Measurements from ENCODE around the gene TEKTIP1.

TEKTIP1 gene

GRCh38 chr19:3538258-3538929, 580 bp upstream of the TEKTIP1 start:
- no peak for DNase-seq

- no peak for DNase-seq
Measured at GRCh38 chr19:3539756-3540118, 763 bp downstream of the TEKTIP1 start.

- no peak for DNase-seq
Measured at GRCh38 chr19:3543150-3544057, 4.4 kb downstream of the TEKTIP1 start.

- DNase-seq = no peak
Measured at GRCh38 chr19:3544058-3544376, 5.0 kb downstream of the TEKTIP1 start.

- DNase-seq = no peak
Measured at GRCh38 chr19:3544742-3545668, 6.0 kb downstream of the TEKTIP1 start.

- no peak for DNase-seq
Measured at GRCh38 chr19:3545669-3546034, 6.7 kb downstream of the TEKTIP1 start.

- DNase-seq = no peak
Measured at GRCh38 chr19:3546119-3546518, 7.1 kb downstream of the TEKTIP1 start.

- no peak for DNase-seq
Measured at GRCh38 chr19:3547301-3547731, 8.3 kb downstream of the TEKTIP1 start.

- no peak for DNase-seq
Measured at GRCh38 chr19:3547767-3548282, 8.9 kb downstream of the TEKTIP1 start.

DNA sequence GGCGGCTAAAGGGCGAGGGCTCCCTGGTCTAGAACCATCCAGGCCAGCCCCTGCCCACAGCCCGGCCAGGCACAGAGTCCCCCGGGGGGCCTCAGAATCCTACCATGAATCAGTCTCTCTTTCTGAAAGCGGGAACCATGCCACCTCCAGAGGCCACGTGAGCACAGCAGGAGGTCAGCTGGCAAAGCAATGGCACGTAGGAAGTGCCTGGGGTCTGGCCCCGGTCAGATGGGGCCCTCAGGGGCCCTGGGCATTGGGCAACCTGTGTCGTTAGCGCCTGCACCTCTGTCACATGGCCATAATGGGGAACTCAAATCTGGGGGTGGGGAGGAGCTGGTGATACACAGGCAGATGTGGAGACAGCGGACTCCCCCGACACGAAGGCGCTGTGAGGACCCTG, 9.6 kb downstream of the TEKTIP1 start:
- DNase-seq = no peak

- DNase-seq = no peak
Measured at GRCh38 chr19:3549816-3550215, 10.8 kb downstream of the TEKTIP1 start.

- DNase-seq = no peak
Measured at GRCh38 chr19:3550947-3551791, 12.2 kb downstream of the TEKTIP1 start.

DNA sequence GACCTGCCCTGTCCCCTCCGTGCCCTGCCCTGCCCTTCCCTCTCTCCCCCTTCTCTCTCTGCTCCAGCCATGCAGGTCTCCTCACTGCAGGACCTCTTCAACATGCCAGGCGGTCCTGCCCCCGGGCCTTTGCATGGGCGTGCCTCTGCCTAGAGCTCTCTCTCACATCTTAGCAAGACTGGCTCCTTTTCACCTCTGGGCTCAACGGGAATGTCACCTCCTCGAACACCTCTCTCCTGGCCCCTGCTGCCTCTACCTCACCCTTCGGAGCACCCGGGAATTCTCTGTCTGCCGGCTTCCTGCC, 12.8 kb downstream of the TEKTIP1 start:
- DNase-seq = no peak

- no peak for DNase-seq
Measured at GRCh38 chr19:3554254-3555083, 15.5 kb downstream of the TEKTIP1 start.

DNA sequence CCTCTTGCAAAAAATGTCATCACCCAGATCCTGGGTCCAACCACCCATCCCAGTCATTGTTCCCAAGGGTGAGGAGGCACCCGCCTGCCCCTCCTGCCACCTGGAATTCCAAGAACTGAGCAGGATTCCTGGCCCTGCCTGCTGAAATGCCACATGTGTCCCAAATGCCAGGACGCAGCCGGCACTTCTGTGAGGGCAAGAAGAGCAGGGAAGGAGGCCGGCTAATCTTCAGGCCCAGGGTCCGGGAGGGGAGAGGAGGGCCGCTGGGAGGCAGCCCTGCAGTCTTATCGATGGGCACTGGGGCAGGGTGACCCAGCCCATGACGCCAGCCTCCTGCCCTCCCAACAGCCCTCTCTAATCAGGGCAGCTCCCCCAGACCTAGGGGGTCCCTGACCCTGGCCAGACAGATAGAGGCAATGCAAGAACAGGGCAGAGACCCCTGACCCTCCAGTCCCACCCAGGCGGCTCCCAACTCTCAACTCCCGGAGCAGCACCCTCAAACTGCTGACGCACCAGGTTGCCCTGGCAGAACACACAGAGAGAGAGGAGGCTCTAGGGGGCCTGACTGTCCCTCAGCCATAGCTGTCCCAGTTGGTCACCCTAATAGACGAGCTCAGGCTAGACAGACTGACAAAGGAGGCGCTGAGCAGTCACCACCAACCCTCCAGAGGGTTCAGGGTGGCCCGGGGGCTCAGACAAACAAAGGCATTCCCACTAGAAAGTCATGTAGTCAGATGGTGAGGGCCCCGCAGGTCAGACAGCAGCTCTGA, 16.9 kb downstream of the TEKTIP1 start:
- no peak for DNase-seq

DNA sequence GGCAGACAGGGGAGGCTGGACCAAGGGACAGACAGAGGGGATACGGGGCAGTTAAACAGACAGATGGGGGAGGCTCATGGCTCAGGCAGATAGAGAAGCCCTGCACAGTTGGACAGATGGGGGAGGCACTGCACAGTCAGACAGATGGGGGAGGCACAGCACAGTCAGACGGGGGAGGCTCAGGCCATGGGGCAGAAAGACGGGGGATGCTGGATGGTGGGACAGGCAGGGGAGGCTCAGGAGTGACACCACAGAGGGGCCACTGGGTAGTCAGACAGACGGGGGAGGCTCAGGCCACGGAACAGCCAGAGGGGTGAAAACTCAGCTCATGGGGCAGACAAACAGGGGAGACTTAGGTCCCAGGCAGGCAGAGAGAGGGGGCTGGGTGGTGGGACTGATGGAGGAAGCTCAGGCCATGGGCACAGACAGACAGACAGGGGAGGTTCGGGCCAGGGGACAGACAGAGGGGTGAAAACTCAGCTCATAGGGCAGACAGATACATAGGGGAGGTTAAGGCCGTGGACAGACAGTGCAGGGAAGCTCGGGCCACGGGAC, 17.5 kb downstream of the TEKTIP1 start:
- no peak for DNase-seq

DNA sequence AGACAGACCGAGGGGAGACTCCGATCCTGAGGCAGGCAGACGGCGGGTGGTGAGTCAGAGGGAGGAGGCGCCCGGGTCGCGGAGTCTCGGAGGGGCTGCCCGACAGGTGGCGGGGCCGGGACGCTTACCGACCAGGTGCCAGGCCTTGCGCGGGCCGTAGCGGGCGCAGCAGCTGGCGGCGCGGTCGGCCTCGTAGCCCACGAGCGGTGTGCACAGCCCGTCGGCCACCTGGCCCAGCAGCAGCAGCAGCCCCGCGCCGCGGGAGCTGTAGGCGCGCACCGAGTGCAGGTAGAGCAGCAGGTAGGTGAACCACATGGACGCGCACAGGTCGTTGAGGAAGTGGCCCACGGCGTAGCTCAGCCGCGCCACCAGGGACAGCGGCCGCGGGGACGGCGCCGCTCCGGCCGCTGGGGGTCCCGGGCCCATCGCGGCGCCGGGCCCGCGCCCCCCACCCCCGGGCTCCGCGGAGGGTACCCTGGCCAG, 18.0 kb downstream of the TEKTIP1 start:
- no peak for DNase-seq

DNA sequence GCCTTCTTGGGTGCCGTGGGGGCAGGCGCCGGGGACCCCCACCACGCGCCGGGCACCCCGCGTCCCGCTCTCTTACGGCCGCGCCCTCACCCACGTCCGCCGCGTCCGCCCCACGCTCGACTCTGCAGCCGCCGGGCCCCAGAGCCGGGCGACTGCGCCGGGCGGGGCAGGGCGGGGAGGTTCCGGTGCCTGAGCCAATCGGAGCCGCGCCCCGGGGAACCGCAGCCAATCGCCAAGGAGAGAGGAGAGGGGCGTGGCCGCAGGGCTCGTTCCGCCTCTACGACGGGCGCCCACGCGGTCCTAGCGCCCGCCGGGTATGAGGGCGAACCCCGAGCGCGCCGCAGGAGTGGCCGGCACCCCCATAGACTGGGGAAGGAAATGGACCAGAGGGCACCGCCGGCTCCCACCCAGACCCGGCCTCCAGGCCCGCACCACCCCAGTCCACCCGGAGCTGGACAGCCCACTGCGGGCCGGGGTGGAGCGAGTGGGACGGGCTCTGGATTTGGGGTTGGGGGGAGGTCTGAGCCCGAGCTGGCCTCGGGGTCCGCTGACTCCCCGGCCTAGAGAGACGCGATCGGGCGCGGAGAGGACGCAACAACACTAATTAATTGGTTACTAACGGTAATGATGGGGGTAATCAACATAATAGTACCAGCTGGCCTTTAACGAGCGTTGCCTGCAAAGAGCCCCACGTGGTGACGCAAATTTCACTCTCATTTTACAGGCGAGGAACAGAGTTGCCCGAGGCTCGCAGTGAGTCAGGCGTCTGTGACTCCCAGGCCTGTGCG, 18.7 kb downstream of the TEKTIP1 start, which contains the start of gene MFSD12:
MFSD12 (minus strand) TSS at position 126 of the 788 bp plus-strand sequence. CDS start 183 bp downstream, outside the sequence.
- peak; percentile 92 for DNase-seq

Data from NCI-H1092 treated with DMSO at 0.1 percent for 48 hours (cell line).